ENCODE results near the gene ZNF350.

Gene ZNF350

GRCh38 chr19:52010674-52011073 is 24.0 kb upstream of the ZNF350 start:
- H3K9ac ChIP-seq (ENCODE audit: low read length): no peak overlapping the region
- TF ChIP-seq CTCF (IDR thresholded peaks at IDR 0.05; ENCODE audit: low read depth, low read length) (no peak), EZH2phosphoT487 (IDR thresholded peaks at IDR 0.05; ENCODE audit: low read depth) (no peak)
- H3K27me3 ChIP-seq (ENCODE audit: low read depth, low read length): no peaks in the 10 kb centered on the region
- H3K27ac ChIP-seq (ENCODE audit: low read length): no peak overlapping the region
- H3K9me3 ChIP-seq (ENCODE audit: insufficient read depth, low read length): peaks cover 33% of the 10 kb centered on the region
- peaks cover 61% of the 10 kb centered on the region for H3K36me3 ChIP-seq (replicated peaks; ENCODE audit: low read depth, low read length)
- H4K20me1 ChIP-seq (ENCODE audit: insufficient read depth, low read length): no peaks in the 10 kb centered on the region
- H3K4me3 ChIP-seq (ENCODE audit: low read length): no peak overlapping the region
- H3K4me1 ChIP-seq (ENCODE audit: low read length): peaks cover 8% of the 10 kb centered on the region
- H2AFZ ChIP-seq (ENCODE audit: low read depth, low read length): no peak overlapping the region
- H3K79me2 ChIP-seq (ENCODE audit: low read length): peaks cover 9% of the 10 kb centered on the region
- no peak overlapping the region for H3K4me2 ChIP-seq (ENCODE audit: low read length)

- Histone ChIP-seq H3K9ac (ENCODE audit: low read length) (peak within 1 kb of the TSS; percentile 80), H3K4me3 (ENCODE audit: low read length) (peak within 1 kb of the TSS; percentile 90), H4K20me1 (ENCODE audit: insufficient read depth, low read length) (no peaks in the 10 kb centered on the region), H3K79me2 (ENCODE audit: low read length) (peaks cover 9% of the 10 kb centered on the region), H3K4me2 (ENCODE audit: low read length) (peak within 1 kb of the TSS; percentile 92), H2AFZ (ENCODE audit: low read depth, low read length) (peak within 1 kb of the TSS; percentile 100), H3K36me3 (replicated peaks; ENCODE audit: low read depth, low read length) (peaks cover 56% of the 10 kb centered on the region), H3K27ac (ENCODE audit: low read length) (peak within 1 kb of the TSS; percentile 51), H3K27me3 (ENCODE audit: low read depth, low read length) (no peaks in the 10 kb centered on the region), H3K4me1 (ENCODE audit: low read length) (peaks cover 8% of the 10 kb centered on the region), H3K9me3 (ENCODE audit: insufficient read depth, low read length) (peaks cover 25% of the 10 kb centered on the region)
- TF ChIP-seq EZH2phosphoT487 (IDR thresholded peaks at IDR 0.05; ENCODE audit: low read depth) (no peak), CTCF (IDR thresholded peaks at IDR 0.05; ENCODE audit: low read depth, low read length) (no peak)
Measured at GRCh38 chr19:52007806-52008557, 21.3 kb upstream of the ZNF350 start, which contains the start of gene ZNF615. ZNF615 (minus strand) TSS chr19:52008211; CDS start chr19:52003711, 4,500 bp downstream.

- Histone ChIP-seq H3K27ac (ENCODE audit: low read length) (no peak overlapping the region), H3K9me3 (ENCODE audit: insufficient read depth, low read length) (peaks cover 25% of the 10 kb centered on the region), H3K4me2 (ENCODE audit: low read length) (peak overlapping the region; percentile 92), H4K20me1 (ENCODE audit: insufficient read depth, low read length) (no peaks in the 10 kb centered on the region), H2AFZ (ENCODE audit: low read depth, low read length) (peak overlapping the region; percentile 100), H3K79me2 (ENCODE audit: low read length) (peaks cover 9% of the 10 kb centered on the region), H3K9ac (ENCODE audit: low read length) (peak overlapping the region; percentile 80), H3K4me1 (ENCODE audit: low read length) (peaks cover 8% of the 10 kb centered on the region), H3K27me3 (ENCODE audit: low read depth, low read length) (no peaks in the 10 kb centered on the region), H3K36me3 (replicated peaks; ENCODE audit: low read depth, low read length) (peaks cover 53% of the 10 kb centered on the region), H3K4me3 (ENCODE audit: low read length) (peak overlapping the region; percentile 90)
- TF ChIP-seq EZH2phosphoT487 (IDR thresholded peaks at IDR 0.05; ENCODE audit: low read depth) (no peak), CTCF (IDR thresholded peaks at IDR 0.05; ENCODE audit: low read depth, low read length) (no peak)
Measured at GRCh38 chr19:52007451-52007805, 20.8 kb upstream of the ZNF350 start.

GRCh38 chr19:51994048-51994644 is 7.5 kb upstream of the ZNF350 start:
- no peaks in the 10 kb centered on the region for H3K79me2 ChIP-seq (ENCODE audit: low read length)
- H3K36me3 ChIP-seq (replicated peaks; ENCODE audit: low read depth, low read length): peaks cover 74% of the 10 kb centered on the region
- H2AFZ ChIP-seq (ENCODE audit: low read depth, low read length): no peak overlapping the region
- H3K27ac ChIP-seq (ENCODE audit: low read length): no peak overlapping the region
- no peak overlapping the region for H3K9ac ChIP-seq (ENCODE audit: low read length)
- H3K4me2 ChIP-seq (ENCODE audit: low read length): no peak overlapping the region
- H3K27me3 ChIP-seq (ENCODE audit: low read depth, low read length): no peaks in the 10 kb centered on the region
- peaks cover 64% of the 10 kb centered on the region for H3K9me3 ChIP-seq (ENCODE audit: insufficient read depth, low read length)
- no peaks in the 10 kb centered on the region for H3K4me1 ChIP-seq (ENCODE audit: low read length)
- no peaks in the 10 kb centered on the region for H4K20me1 ChIP-seq (ENCODE audit: insufficient read depth, low read length)
- no peak overlapping the region for H3K4me3 ChIP-seq (ENCODE audit: low read length)
- TF ChIP-seq CTCF (IDR thresholded peaks at IDR 0.05; ENCODE audit: low read depth, low read length) (no peak), EZH2phosphoT487 (IDR thresholded peaks at IDR 0.05; ENCODE audit: low read depth) (no peak)
